ENCODE data around the gene FBXO46. TPM values are rescaled to one million over a fixed set of nuclear protein-coding genes. Genes with fewer than 3 reads are reported as not detected.

Gene FBXO46, protein sequence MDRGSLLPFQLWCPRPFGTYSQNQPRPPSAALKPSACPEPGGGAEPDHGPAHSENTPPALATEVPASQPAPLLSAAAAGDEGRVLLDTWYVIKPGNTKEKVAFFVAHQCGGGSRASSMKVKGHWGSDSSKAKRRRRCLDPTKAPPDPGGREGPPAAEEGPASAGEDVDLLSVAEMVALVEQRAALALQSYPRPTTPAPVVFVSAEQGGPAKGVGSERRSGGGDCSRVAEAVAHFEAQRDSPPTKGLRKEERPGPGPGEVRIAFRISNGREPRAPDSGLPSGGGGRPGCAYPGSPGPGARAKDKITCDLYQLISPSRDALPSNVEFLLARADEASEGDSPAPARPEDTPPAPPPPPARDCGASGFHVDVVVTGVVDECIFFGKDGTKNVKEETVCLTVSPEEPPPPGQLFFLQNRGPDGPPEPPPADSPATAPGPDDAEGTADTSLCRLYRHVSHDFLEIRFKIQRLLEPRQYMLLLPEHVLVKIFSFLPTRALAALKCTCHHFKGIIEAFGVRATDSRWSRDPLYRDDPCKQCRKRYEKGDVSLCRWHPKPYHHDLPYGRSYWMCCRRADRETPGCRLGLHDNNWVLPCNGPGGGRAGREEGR
- polyA plus RNA-seq (2012; ENCODE audit: insufficient read length, low read depth) = 11.0 TPM

DNA sequence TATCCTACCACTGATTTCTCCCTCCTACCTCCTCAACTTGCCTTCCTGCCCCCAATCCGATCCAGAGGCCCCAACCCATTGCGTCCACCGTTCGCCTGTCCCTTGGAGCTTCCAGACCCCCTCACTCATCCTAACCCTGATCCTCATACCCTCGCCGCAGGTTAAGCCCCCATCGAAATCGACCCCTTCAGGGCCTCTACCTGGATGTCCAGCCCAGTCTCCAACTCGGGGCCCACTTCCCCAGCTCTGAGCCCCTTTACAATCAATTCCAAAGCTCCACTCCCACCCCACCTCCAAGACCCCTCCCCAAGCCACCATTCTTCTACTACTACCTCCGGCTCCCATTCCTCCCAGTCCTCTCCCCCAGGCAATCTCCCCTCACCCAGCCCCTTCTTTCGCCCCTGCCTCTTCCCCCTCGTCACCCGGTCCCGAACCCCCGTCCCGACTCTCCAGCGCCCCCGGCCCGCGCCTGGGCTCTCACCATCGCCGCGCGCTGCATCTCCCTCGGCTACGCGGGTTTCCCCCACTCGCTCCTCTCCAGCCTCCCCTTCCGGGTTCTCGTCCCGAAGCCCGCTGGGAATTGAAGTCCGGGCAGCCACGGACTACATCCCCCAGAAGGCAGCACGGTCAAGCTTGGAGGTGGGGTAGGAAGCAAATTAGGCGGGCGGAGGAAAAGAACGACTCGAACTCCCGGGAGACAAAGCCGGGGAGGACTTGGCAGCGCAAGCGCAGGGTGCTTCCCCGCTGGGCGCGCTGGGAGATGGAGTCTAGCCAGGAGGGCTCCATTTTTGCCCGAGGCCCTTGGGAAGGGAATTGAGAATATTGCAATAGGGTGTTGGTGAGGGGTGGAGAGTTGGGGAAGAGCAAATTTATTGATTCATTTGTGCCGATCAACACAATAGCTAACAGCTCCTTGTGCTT lies at the start of gene FBXO46:
TSS of gene FBXO46 (minus strand) at position 529 of the 921 bp plus-strand sequence. CDS start 17,401 bp downstream, outside the sequence.
- TF ChIP-seq, protein P1, sequence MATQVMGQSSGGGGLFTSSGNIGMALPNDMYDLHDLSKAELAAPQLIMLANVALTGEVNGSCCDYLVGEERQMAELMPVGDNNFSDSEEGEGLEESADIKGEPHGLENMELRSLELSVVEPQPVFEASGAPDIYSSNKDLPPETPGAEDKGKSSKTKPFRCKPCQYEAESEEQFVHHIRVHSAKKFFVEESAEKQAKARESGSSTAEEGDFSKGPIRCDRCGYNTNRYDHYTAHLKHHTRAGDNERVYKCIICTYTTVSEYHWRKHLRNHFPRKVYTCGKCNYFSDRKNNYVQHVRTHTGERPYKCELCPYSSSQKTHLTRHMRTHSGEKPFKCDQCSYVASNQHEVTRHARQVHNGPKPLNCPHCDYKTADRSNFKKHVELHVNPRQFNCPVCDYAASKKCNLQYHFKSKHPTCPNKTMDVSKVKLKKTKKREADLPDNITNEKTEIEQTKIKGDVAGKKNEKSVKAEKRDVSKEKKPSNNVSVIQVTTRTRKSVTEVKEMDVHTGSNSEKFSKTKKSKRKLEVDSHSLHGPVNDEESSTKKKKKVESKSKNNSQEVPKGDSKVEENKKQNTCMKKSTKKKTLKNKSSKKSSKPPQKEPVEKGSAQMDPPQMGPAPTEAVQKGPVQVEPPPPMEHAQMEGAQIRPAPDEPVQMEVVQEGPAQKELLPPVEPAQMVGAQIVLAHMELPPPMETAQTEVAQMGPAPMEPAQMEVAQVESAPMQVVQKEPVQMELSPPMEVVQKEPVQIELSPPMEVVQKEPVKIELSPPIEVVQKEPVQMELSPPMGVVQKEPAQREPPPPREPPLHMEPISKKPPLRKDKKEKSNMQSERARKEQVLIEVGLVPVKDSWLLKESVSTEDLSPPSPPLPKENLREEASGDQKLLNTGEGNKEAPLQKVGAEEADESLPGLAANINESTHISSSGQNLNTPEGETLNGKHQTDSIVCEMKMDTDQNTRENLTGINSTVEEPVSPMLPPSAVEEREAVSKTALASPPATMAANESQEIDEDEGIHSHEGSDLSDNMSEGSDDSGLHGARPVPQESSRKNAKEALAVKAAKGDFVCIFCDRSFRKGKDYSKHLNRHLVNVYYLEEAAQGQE (IDR thresholded peaks at IDR 0.05; ENCODE audit: insufficient read depth in 1 of 2, low read depth in 2 of 2, low read length in 2 of 2) = no peak
- TF ChIP-seq POLR2AphosphoS5 (IDR thresholded peaks at IDR 0.05; ENCODE audit: low read depth, low read length) (peak; percentile 85), SIN3A (IDR thresholded peaks at IDR 0.05; ENCODE audit: borderline replicate concordance, insufficient read depth, low read length) (0 out of 2 replicates have a peak, but pooled peaks have one; percentile 75), FOXP2 (optimal IDR thresholded peaks at IDR 0.05; ENCODE audit: borderline replicate concordance, extremely low read depth, extremely low read length, insufficient read depth) (peak; percentile 58), TAF1 (IDR thresholded peaks at IDR 0.05; ENCODE audit: borderline replicate concordance, insufficient read depth, low read length) (peak; percentile 56; the same call in 1 of the 2 replicates)

DNA sequence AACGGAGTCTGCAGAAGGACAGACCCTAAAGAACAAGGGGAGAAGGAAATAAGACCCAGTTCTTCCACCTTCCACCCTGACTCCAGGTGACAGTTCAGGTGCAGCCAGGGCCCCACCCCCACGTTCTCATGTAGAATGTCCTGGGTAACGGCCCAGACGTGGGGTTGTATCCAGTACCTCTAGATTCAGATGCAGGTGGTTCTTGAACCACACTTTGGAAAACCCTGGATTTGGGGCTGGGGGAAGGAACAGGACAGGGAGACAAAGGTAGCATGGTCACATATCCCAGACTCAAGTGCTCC lies 49.4 kb upstream of the FBXO46 start:
- TF ChIP-seq SIN3A (IDR thresholded peaks at IDR 0.05; ENCODE audit: borderline replicate concordance, insufficient read depth, low read length) (no peak), FOXP2 (optimal IDR thresholded peaks at IDR 0.05; ENCODE audit: borderline replicate concordance, extremely low read depth, extremely low read length, insufficient read depth) (no peak), POLR2AphosphoS5 (IDR thresholded peaks at IDR 0.05; ENCODE audit: low read depth, low read length) (no peak), TAF1 (IDR thresholded peaks at IDR 0.05; ENCODE audit: borderline replicate concordance, insufficient read depth, low read length) (no peak)
- TF ChIP-seq, protein P1 (IDR thresholded peaks at IDR 0.05; ENCODE audit: insufficient read depth in 1 of 2, low read depth in 2 of 2, low read length in 2 of 2) = no peak

DNA sequence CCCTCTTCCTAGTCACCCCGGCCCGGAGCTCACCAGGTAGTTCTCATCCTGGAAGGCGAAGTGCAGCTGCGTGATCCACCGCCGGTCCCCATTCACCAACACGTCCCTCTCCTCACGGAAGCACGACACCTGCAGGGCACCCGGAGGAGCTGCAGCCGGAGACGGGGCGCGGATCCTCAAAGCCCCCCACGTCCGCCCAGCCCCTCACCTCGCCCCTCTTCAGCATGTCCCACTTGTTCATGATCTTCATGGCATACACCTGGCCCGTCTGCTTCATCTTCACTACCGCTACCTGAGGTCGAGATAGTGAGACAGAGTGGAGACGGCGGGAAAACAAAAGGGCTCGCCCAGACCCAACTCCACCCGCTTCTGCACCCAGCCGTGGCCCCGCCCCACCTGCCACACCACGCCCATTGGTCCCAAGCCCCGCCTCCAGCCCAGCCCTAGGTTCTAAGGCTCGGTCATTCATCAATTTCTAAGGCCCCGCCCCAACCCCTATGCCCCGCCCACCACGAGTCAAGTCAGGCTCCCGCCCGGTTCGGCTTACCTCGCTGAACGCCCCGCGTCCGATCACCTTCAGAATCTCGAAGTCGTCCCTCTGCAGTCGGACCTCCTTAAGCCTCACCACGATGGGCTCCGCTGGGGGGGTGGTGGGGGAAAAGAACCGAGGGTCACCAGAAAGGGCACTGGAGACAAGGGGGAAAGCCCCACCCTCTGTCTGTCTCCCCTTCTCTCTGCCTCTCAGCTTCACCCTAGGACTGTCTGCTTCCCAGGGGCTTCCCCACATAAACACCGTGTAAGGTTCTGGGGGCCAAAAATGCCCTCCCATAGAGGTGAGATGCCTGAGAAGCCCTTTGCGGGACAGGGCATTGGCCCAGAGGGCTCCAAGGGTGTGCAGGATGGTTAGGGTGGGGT lies 48.8 kb upstream of the FBXO46 start:
- no peak for TF ChIP-seq TAF1 (IDR thresholded peaks at IDR 0.05; ENCODE audit: borderline replicate concordance, insufficient read depth, low read length)
- no peak for TF ChIP-seq SIN3A (IDR thresholded peaks at IDR 0.05; ENCODE audit: borderline replicate concordance, insufficient read depth, low read length)
- TF ChIP-seq POLR2AphosphoS5 (IDR thresholded peaks at IDR 0.05; ENCODE audit: low read depth, low read length) = peak; percentile 48; the same call in 1 of the 2 replicates
- TF ChIP-seq FOXP2 (optimal IDR thresholded peaks at IDR 0.05; ENCODE audit: borderline replicate concordance, extremely low read depth, extremely low read length, insufficient read depth) = peak; percentile 41

DNA sequence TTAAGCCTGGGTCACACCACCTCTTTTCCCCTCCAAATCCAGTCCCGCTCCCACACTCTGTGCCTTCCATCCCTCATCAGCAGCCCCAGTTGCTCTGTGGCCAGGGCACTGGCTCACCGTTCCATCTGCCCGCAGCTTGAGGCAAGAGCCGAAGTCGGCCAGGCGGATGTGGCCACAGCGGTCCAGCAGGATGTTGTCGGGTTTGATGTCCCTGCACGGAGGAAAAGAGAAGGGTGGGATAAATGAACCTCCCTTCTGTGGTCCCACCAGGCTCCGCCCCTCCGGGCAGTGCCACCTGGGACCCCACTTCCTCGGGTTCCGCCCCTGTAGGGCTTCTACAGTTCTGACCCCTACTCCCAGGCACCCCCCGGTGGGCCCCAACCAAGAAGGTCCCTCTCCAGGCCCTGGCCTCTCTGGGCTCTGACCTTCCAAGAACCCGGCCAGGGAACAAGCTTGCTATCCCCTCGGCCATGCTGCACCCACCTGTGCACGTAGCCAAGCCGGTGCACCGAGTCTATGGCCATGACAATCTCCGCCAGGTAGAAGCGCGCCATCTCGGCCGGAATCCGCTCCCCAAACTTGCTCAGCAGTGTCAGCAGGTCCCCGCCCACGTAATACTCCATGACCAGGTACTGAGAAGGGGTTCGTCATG lies 47.4 kb upstream of the FBXO46 start:
- TF ChIP-seq TAF1 (IDR thresholded peaks at IDR 0.05; ENCODE audit: borderline replicate concordance, insufficient read depth, low read length) = no peak
- no peak for TF ChIP-seq FOXP2 (optimal IDR thresholded peaks at IDR 0.05; ENCODE audit: borderline replicate concordance, extremely low read depth, extremely low read length, insufficient read depth)
- TF ChIP-seq, protein P1 (IDR thresholded peaks at IDR 0.05; ENCODE audit: insufficient read depth in 1 of 2, low read depth in 2 of 2, low read length in 2 of 2) = no peak
- no peak for TF ChIP-seq POLR2AphosphoS5 (IDR thresholded peaks at IDR 0.05; ENCODE audit: low read depth, low read length)
- TF ChIP-seq SIN3A (IDR thresholded peaks at IDR 0.05; ENCODE audit: borderline replicate concordance, insufficient read depth, low read length) = no peak
